HUES6 (cell line): ENCODE results near the gene TSHR.

ENCODE experiments used
- H3K27ac ChIP-seq: 2 replicates; pipeline ENCODE4 v1.7.0; 2013; ENCODE audit warnings: low read depth, mild to moderate bottlenecking, low read length, inconsistent platforms
- H3K27me3 ChIP-seq: 2 replicates; pipeline ENCODE4 v1.6.1; 2013; ENCODE audit warnings: low read length; ENCODE audit not compliant: control insufficient read depth, insufficient read depth
- H3K36me3 ChIP-seq: 2 replicates; pipeline ENCODE4 v1.6.1; 2013; ENCODE audit warnings: low read length; ENCODE audit not compliant: control insufficient read depth, insufficient read depth
- H3K4me1 ChIP-seq: 2 replicates; pipeline ENCODE4 v1.6.1; 2013; ENCODE audit warnings: low read length; ENCODE audit not compliant: control insufficient read depth, insufficient read depth
- H3K4me3 ChIP-seq: 2 replicates; pipeline ENCODE4 v1.5.1; 2013; ENCODE audit warnings: low read depth, low read length
- H3K9ac ChIP-seq: one replicate; pipeline ENCODE4 v1.6.1; 2013; ENCODE audit warnings: mild to moderate bottlenecking, low read length
- H3K9me3 ChIP-seq: 2 replicates; pipeline ENCODE4 v1.6.1; 2013; ENCODE audit warnings: low read depth, low read length; ENCODE audit not compliant: control insufficient read depth, insufficient read depth

The TSHR gene

DNA sequence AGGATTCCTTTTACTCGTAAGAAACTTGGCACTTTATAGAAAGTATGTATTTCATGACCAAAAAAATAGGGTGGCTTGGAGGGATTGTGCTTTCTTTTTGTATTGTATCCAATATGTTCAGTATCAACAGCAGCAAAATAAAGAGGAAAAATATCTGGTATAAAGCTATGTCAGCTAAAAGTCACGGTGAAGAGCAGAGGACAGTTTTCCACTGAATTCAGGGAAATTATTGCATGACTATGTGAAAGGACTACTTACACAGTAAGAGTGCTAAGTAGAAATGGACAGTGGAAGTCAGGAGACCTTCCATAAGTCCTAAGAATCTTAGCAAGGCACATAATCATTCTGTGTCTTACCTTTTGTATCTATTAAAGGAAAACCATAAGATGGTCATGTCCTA, 19.3 kb downstream of the TSHR start:
- Histone ChIP-seq H3K27ac (no peak overlapping the region), H3K4me1 (no peaks in the 10 kb centered on the region), H3K27me3 (no peaks in the 10 kb centered on the region)

DNA sequence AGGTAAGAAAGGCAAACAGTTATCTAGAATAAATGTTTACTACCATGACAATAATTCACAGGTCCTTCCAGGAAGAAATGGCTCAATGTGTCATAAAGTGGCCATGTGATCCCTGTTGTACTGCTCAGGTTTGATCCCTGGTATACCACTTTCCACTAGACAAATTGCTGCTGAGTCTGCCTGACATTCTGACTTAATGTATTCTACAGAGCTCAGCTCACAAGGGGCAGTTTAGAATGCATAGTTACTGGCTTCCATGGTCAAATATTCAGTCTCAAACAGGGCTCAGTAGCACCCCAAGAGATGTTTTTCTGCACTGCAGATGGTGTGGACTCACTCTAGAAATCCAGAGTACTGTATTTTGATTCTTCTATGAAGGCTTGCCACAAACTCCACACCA, 21.8 kb downstream of the TSHR start:
- Histone ChIP-seq H3K9ac (no peak overlapping the region), H3K27me3 (no peaks in the 10 kb centered on the region), H3K27ac (no peak overlapping the region)

More for the DNA sequence above, 19.3 kb downstream of the TSHR start:
- Histone ChIP-seq H3K36me3 (no peaks in the 10 kb centered on the region), H3K9ac (no peak overlapping the region), H3K4me3 (no peak overlapping the region), H3K9me3 (no peaks in the 10 kb centered on the region)

DNA sequence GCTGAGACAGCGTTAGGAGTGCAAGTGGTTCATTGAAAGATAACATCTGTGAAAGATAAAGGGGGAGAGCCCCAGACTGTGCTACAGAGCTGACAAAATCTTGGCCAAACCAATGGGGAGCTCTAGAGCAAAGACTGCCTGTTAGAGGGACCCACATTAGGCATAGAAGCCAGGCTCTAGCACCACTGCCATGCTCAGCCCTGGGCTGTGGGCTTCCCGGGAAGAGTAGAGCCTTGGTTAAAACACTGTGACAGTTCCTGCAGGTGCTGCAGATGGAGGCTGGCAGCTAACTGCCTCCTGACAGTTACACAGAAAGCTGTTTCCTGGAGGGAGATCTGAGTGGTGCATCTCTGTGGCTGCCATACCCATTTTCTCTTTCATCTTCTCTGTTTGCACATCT, 23.0 kb downstream of the TSHR start:
- no peaks in the 10 kb centered on the region for H3K9me3 ChIP-seq
- no peaks in the 10 kb centered on the region for H3K27me3 ChIP-seq
- H3K4me1 ChIP-seq = no peaks in the 10 kb centered on the region
- no peak overlapping the region for H3K27ac ChIP-seq
- H3K9ac ChIP-seq = no peak overlapping the region
- H3K36me3 ChIP-seq = no peaks in the 10 kb centered on the region
- H3K4me3 ChIP-seq = no peak overlapping the region

More for the DNA sequence above, 21.8 kb downstream of the TSHR start:
- Histone ChIP-seq H3K36me3 (no peaks in the 10 kb centered on the region), H3K4me1 (no peaks in the 10 kb centered on the region), H3K9me3 (no peaks in the 10 kb centered on the region), H3K4me3 (no peak overlapping the region)

DNA sequence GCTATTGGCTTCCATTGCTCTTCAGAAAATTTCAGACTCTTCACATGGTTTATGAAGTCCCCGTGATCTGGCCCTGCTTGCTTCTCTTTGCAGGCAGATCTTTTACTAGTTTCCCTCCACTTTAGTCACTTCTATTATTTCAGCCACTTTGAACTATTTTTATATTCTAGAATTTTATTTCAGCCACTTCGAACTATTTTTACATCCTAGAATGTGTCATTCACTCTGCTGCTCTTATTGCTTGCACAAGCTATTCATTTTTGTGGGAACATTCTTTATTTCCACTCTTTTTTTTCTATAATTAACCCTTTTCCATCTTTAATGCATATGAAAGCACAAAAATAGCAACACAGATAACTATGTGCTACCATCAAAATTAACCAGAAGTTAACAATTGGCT, 24.5 kb downstream of the TSHR start:
- H3K4me3 ChIP-seq = no peak overlapping the region
- H3K9me3 ChIP-seq = no peaks in the 10 kb centered on the region

DNA sequence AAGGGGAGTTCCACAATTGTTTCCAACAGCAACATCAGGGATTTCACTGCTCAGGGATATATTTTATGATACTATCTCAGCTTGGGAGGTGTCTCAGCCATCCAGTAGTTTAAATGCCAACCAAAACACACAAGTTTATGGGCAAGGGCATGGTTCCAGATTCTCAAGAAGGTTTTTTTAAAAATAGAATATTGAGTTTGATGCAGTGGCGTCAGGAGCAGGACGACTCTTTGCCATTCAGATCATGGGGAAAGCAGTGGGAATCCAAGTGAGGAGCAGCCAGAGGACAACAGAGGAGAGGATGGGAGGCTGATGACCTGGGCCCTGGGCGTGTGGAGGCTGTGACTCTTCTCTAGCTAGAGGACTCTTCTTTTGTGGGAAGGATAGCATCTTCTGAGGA, 25.7 kb downstream of the TSHR start:
- H3K4me3 ChIP-seq = no peak overlapping the region
- no peaks in the 10 kb centered on the region for H3K36me3 ChIP-seq
- no peak overlapping the region for H3K9ac ChIP-seq
- H3K4me1 ChIP-seq = no peaks in the 10 kb centered on the region
- no peak overlapping the region for H3K27ac ChIP-seq
- no peaks in the 10 kb centered on the region for H3K27me3 ChIP-seq
- no peaks in the 10 kb centered on the region for H3K9me3 ChIP-seq

More for the DNA sequence above, 24.5 kb downstream of the TSHR start:
- Histone ChIP-seq H3K36me3 (no peaks in the 10 kb centered on the region), H3K27me3 (no peaks in the 10 kb centered on the region), H3K27ac (no peak overlapping the region), H3K4me1 (no peaks in the 10 kb centered on the region), H3K9ac (no peak overlapping the region)

DNA sequence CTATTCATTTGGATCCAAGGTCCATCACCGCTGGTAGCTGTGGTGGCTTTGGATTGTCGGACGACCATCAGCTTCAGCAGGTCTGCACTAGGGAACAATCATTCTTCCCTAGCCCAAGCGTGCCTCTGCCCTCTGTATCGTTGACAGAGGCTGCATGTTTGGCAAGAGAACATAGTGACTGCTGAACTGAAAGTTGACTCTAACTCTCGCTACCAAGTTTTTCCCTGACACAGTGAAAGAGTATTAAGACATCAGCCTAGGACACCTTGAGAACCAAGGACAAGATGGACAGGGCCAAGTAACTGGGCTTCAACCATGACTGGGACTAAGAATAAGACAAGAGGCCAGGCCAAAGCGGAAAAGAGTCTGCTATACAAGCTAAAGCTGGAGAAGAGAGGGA, 26.3 kb downstream of the TSHR start:
- Histone ChIP-seq H3K36me3 (no peaks in the 10 kb centered on the region), H3K27ac (no peak overlapping the region), H3K9ac (no peak overlapping the region), H3K4me1 (no peaks in the 10 kb centered on the region), H3K9me3 (no peaks in the 10 kb centered on the region), H3K4me3 (no peak overlapping the region), H3K27me3 (no peaks in the 10 kb centered on the region)

DNA sequence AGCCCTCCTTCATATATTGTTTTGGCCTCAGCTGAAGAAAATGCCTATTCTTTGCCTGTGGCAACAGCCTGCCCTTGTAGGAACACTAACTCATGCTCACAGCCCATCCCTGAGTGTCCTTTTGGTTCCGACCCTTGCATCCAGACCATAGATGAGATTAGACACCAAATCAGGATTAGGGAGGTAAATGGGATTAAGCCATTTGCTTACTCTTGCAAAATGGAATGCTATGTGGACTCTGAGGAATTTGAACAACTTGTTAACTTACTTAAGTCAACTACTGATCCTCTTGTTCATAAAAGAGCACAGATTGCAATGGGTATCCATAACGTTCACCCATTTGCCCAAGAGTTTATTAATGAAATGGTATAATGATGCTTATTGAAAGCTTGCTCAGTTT, 27.3 kb downstream of the TSHR start:
- H3K27ac ChIP-seq = no peak overlapping the region
- no peaks in the 10 kb centered on the region for H3K4me1 ChIP-seq
- no peaks in the 10 kb centered on the region for H3K9me3 ChIP-seq
- no peak overlapping the region for H3K4me3 ChIP-seq
- H3K27me3 ChIP-seq = no peaks in the 10 kb centered on the region
- no peaks in the 10 kb centered on the region for H3K36me3 ChIP-seq
- H3K9ac ChIP-seq = no peak overlapping the region

DNA sequence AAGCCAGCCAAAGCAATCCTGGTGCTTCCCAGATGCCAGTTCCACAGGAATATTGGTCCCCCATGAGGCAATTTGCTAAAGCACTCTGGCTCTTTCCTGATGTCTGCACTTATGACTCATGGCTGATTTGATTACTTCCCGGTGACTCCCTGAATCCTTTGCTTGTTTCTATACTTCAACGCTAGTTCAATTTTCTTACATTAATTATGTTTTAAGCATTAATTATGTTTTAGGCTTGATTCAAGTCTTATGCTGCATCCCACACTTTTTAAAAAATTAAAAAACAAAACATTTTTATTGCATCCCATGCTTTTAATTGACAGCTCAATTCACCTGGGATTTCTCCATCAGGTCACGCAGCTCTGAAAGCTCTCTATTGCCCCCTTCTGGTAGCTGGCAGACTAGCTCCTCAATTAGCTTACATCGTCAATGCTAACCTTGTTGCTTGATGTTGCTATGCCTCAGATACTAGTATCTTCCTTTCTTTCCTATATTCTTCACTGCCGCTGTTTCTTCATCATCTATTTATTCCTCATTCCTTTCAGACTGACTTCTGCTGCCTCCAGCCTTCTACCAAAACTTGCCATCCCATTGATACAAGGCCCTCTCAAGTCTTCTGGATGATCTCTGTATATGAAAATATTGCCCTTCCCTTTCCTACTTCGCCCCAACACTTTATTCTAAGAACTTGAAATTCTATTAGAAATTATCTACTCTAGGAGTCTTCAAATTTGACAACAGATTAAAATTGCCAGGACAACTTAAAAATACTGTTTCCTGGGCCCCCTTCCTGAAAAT, 32.0 kb downstream of the TSHR start:
- no peak overlapping the region for H3K9ac ChIP-seq
- no peaks in the 10 kb centered on the region for H3K27me3 ChIP-seq
- no peaks in the 10 kb centered on the region for H3K9me3 ChIP-seq
- no peaks in the 10 kb centered on the region for H3K36me3 ChIP-seq
- no peak overlapping the region for H3K4me3 ChIP-seq
- no peak overlapping the region for H3K27ac ChIP-seq
- no peaks in the 10 kb centered on the region for H3K4me1 ChIP-seq

DNA sequence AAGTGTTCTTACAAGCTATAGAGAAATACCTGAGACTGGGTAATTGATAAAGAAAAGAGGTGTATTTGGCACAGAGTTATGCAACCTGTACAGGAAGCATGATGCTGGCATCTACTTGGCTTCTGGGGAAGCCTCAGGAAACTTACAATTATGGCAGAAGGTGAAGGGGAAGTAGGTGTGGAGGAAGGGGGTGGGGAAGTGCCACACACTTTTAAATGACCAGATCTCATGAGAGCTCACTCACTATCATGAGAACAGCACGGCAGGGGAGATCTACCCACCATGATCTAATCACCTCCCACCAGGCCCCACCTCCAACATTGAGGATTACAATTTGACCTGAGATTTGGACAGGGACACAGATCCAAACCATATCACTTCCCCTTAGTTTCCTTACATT, 32.8 kb downstream of the TSHR start:
- H3K9ac ChIP-seq = no peak overlapping the region
- H3K36me3 ChIP-seq = no peaks in the 10 kb centered on the region
- no peak overlapping the region for H3K4me3 ChIP-seq
- no peaks in the 10 kb centered on the region for H3K4me1 ChIP-seq
- no peak overlapping the region for H3K27ac ChIP-seq
- no peaks in the 10 kb centered on the region for H3K9me3 ChIP-seq
- no peaks in the 10 kb centered on the region for H3K27me3 ChIP-seq

DNA sequence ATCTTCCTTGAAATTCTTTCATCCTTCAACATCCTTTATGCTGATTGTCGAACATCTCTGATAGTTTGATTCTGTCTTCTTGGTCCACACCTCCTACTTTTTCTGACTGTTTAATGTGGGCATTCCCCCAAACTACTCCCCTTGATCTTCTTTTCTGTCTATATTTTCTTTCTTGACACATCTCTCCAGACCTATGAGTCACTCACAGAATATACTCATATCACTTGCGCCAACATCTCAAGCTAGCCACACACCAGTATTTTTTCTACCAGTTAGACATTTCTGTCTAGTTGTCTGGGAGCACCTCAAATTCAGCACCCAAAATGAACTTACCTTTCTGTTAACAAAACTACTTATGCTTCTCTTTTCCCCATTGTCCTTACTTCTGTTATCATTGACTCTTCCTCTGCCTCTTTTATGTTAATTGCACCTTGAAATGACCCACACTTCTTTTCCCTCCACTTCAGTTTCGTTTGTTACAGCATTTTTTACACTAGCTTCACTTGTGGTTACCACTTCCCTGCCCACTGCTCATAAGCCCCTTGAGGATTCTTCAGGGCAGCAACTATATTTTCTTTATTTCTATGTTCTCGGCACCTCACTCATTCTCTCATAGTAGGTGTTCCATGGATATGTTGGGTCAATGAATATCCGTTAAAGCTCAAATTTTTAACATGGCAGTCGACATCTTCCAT, 33.5 kb downstream of the TSHR start:
- Histone ChIP-seq H3K27me3 (no peaks in the 10 kb centered on the region), H3K9me3 (no peaks in the 10 kb centered on the region), H3K9ac (no peak overlapping the region), H3K4me1 (no peaks in the 10 kb centered on the region), H3K4me3 (no peak overlapping the region), H3K36me3 (no peaks in the 10 kb centered on the region), H3K27ac (no peak overlapping the region)

DNA sequence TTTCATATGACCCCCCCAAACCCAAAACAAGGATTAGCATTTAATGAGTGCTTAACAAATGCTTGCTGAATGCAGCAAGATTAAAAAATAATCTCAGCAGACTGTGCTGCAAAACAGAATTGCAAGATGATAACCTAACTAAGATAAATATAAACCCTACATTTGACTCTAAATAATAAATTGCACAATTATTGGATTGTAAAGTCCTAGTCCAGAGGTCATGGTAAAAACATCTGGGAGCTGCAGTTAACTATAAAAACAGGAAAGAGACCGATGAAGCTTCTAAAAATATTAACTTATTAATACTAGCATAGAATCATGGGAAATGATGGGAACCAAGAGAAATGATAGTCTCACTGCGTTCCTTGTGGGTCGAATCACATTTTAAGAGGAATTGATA, 37.2 kb downstream of the TSHR start:
- no peaks in the 10 kb centered on the region for H3K36me3 ChIP-seq
- no peaks in the 10 kb centered on the region for H3K9me3 ChIP-seq
- H3K4me3 ChIP-seq = no peak overlapping the region
- no peaks in the 10 kb centered on the region for H3K27me3 ChIP-seq
- H3K4me1 ChIP-seq = no peaks in the 10 kb centered on the region
- H3K27ac ChIP-seq = no peak overlapping the region
- H3K9ac ChIP-seq = no peak overlapping the region
